HG02938 (cell line): ENCODE data around the gene SLC25A5.
"Not testable (repeated sequence)": the region's sequence is repeated elsewhere in the genome, so short reads cannot be mapped to it uniquely, and the experiment has no call there.

ENCODE experiments used
- ATAC-seq: cut with Tn5 transposase; IDR thresholded peaks from one replicate; pipeline ENCODE4 v1.9.1; 2021; ENCODE audit warnings: mild to moderate bottlenecking, moderate library complexity; ENCODE audit not compliant: unreplicated experiment

Gene SLC25A5

GRCh38 chrX:119502727-119503483 lies 34.7 kb downstream of the SLC25A5 start:
- no peak for ATAC-seq

GRCh38 chrX:119503484-119503861 lies 35.2 kb downstream of the SLC25A5 start:
- no peak for ATAC-seq

- ATAC-seq: not testable (repeated sequence)
These were observed 36.9 kb downstream of the SLC25A5 start for GRCh38 chrX:119505145-119505544.

GRCh38 chrX:119505945-119506344 lies 37.7 kb downstream of the SLC25A5 start:
- ATAC-seq: no peak

- ATAC-seq: no peak
These were observed 39.0 kb downstream of the SLC25A5 start for GRCh38 chrX:119507206-119507605.

GRCh38 chrX:119512146-119512800 lies 44.0 kb downstream of the SLC25A5 start:
- ATAC-seq: no peak

GRCh38 chrX:119516157-119516702 lies 48.0 kb downstream of the SLC25A5 start:
- peak; percentile 64 for ATAC-seq

GRCh38 chrX:119518371-119518770 lies 50.1 kb downstream of the SLC25A5 start:
- ATAC-seq: no peak
